Astrocyte of the cerebellum (primary cell): ENCODE data around the gene ECSIT.

Source experiments
- DNase-seq: peaks from one replicate; pipeline ENCODE4 v3.0.0-alpha.2; 2011; ENCODE audit warnings: low read depth
- H3K4me3 ChIP-seq: 2 replicates; pipeline ENCODE4 v1.5.1; 2011; ENCODE audit warnings: mild to moderate bottlenecking, low read depth, low read length, moderate library complexity
- CTCF ChIP-seq: IDR thresholded peaks from 2 replicates; pipeline ENCODE4 v1.5.1; 2012; ENCODE audit warnings: low read length, low read depth, moderate library complexity, mild to moderate bottlenecking; ENCODE audit errors: missing control alignments
- in situ Hi-C: cut with HindIII; loops from 2 replicates; pipeline ENCODE4 v1.10.0; 2017; ENCODE audit warnings: low sequenced_read_pairs

ECSIT gene

GRCh38 chr19:11481534-11482383 is 47.2 kb downstream of the ECSIT start:
- H3K4me3 ChIP-seq, result peak overlapping the region; percentile 26
- no peak for DNase-seq
- TF ChIP-seq CTCF, result no peak
- in situ Hi-C loops, result no loop called here

- H3K4me3 ChIP-seq, result no peak within 1 kb of the TSS
- no peak for DNase-seq
- TF ChIP-seq CTCF, result no peak
- in situ Hi-C loops, result no loop called here
Measured at GRCh38 chr19:11480715-11481533, 48.0 kb downstream of the ECSIT start, which contains the start of gene ELAVL3. TSS of gene ELAVL3 (minus strand) at chr19:11481046. CDS start at chr19:11480608, 438 bp downstream.

GRCh38 chr19:11479898-11480714 is 48.8 kb downstream of the ECSIT start:
- no peak for TF ChIP-seq CTCF
- in situ Hi-C loops, result no loop called here
- H3K4me3 ChIP-seq, result no peak overlapping the region
- no peak for DNase-seq

- no peak overlapping the region for H3K4me3 ChIP-seq
- DNase-seq, result no peak
- in situ Hi-C loops, result no loop called here
- TF ChIP-seq CTCF, result no peak
Measured at GRCh38 chr19:11479090-11479897, 49.6 kb downstream of the ECSIT start.

- in situ Hi-C loops, result no loop called here
- TF ChIP-seq CTCF, result no peak
- no peak overlapping the region for H3K4me3 ChIP-seq
Measured at GRCh38 chr19:11478167-11479089, 50.5 kb downstream of the ECSIT start.

More at GRCh38 chr19:11478167-11479089, 50.5 kb downstream of the ECSIT start:
- no peak for DNase-seq
